RKO (cell line): Measurements from ENCODE around the gene PSMD11.
"Not testable (repeated sequence)": the region's sequence is repeated elsewhere in the genome, so short reads cannot be mapped to it uniquely, and the experiment has no call there.

ENCODE experiments used
- DNase-seq: peaks from one replicate; pipeline ENCODE4 v3.0.0-alpha.2; 2016; ENCODE audit warnings: low spot score

The PSMD11 gene

GRCh38 chr17:32444301-32445073 is at the start of gene PSMD11:
Gene PSMD11, plus strand, starts transcription at chr17:32444510. Its CDS starts 14 bp downstream, at chr17:32444524.
- peak; percentile 93 for DNase-seq

- no peak for DNase-seq
Measured at GRCh38 chr17:32396343-32396742, 48.0 kb upstream of the PSMD11 start.

- no peak for DNase-seq
Measured at GRCh38 chr17:32398946-32399345, 45.4 kb upstream of the PSMD11 start.

- DNase-seq = not testable (repeated sequence)
Measured at GRCh38 chr17:32410085-32410484, 34.2 kb upstream of the PSMD11 start.

- DNase-seq = no peak
Measured at GRCh38 chr17:32426894-32427293, 17.4 kb upstream of the PSMD11 start.

GRCh38 chr17:32429598-32429997 is 14.7 kb upstream of the PSMD11 start:
- no peak for DNase-seq

- DNase-seq = no peak
Measured at GRCh38 chr17:32440722-32441121, 3.6 kb upstream of the PSMD11 start.

GRCh38 chr17:32441886-32442285 is 2.4 kb upstream of the PSMD11 start:
- no peak for DNase-seq

GRCh38 chr17:32443827-32444300 is 446 bp upstream of the PSMD11 start:
- no peak for DNase-seq

GRCh38 chr17:32445074-32445415 is 735 bp downstream of the PSMD11 start:
- DNase-seq = peak; percentile 93

- no peak for DNase-seq
Measured at GRCh38 chr17:32445497-32445896, 1.2 kb downstream of the PSMD11 start.

- peak; percentile 85 for DNase-seq
Measured at GRCh38 chr17:32445971-32446370, 1.7 kb downstream of the PSMD11 start.

- DNase-seq = no peak
Measured at GRCh38 chr17:32446949-32447348, 2.6 kb downstream of the PSMD11 start.

GRCh38 chr17:32449963-32450362 is 5.7 kb downstream of the PSMD11 start:
- DNase-seq = no peak

- not testable (repeated sequence) for DNase-seq
Measured at GRCh38 chr17:32450379-32450778, 6.1 kb downstream of the PSMD11 start.

- no peak for DNase-seq
Measured at GRCh38 chr17:32451879-32452278, 7.6 kb downstream of the PSMD11 start.

GRCh38 chr17:32452281-32452680 is 8.0 kb downstream of the PSMD11 start:
- no peak for DNase-seq

GRCh38 chr17:32453370-32453769 is 9.1 kb downstream of the PSMD11 start:
- DNase-seq = no peak

- no peak for DNase-seq
Measured at GRCh38 chr17:32458371-32458770, 14.1 kb downstream of the PSMD11 start.

- no peak for DNase-seq
Measured at GRCh38 chr17:32460054-32460453, 15.7 kb downstream of the PSMD11 start.

GRCh38 chr17:32461498-32461852 is 17.2 kb downstream of the PSMD11 start:
- DNase-seq = no peak

GRCh38 chr17:32461853-32462617 is 17.7 kb downstream of the PSMD11 start:
- DNase-seq = peak; percentile 74

- no peak for DNase-seq
Measured at GRCh38 chr17:32463304-32463703, 19.0 kb downstream of the PSMD11 start.
